Measurements from ENCODE around the gene ALDOC.

ALDOC gene

DNA sequence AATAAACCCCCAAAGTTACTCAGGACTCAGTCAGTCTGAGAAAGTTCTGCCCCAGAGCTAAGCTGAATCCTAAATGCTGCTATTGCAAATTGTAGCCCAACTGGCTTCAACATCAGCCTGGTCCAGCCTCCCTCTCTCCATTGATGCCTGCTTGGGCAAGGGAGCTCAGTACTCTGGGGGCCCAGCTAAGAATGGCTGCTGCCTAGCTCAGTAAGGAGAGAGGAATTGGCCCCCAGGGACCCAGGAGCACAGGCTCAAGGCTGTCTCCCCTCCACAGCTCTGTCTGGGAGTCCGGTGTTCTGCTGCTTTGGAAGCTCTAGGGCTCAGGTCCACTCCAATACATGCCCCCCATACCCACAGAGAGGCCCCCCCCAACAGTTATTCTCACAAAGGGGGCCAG is 25.8 kb downstream of the ALDOC start:
- TF ChIP-seq NFIC (IDR thresholded peaks at IDR 0.05) (no peak), CEBPB (IDR thresholded peaks at IDR 0.05) (no peak), EP300 (IDR thresholded peaks at IDR 0.05; ENCODE audit: borderline replicate concordance) (no peak), ZBTB7A (IDR thresholded peaks at IDR 0.05; ENCODE audit: low read depth) (no peak), RAD21 (IDR thresholded peaks at IDR 0.05; ENCODE audit: low read depth) (no peak), FOXM1 (IDR thresholded peaks at IDR 0.05; ENCODE audit: borderline replicate concordance, low read depth) (no peak), EGR1 (IDR thresholded peaks at IDR 0.05) (no peak), TAF1 (IDR thresholded peaks at IDR 0.05; ENCODE audit: low read depth) (no peak), TCF12 (IDR thresholded peaks at IDR 0.05; ENCODE audit: low read depth) (no peak), TEAD4 (IDR thresholded peaks at IDR 0.05) (no peak), YY1 (IDR thresholded peaks at IDR 0.05; ENCODE audit: low read depth) (no peak), CREB1 (IDR thresholded peaks at IDR 0.05; ENCODE audit: low read depth) (no peak)
- TF ChIP-seq, protein P1, sequence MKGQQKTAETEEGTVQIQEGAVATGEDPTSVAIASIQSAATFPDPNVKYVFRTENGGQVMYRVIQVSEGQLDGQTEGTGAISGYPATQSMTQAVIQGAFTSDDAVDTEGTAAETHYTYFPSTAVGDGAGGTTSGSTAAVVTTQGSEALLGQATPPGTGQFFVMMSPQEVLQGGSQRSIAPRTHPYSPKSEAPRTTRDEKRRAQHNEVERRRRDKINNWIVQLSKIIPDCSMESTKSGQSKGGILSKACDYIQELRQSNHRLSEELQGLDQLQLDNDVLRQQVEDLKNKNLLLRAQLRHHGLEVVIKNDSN (IDR thresholded peaks at IDR 0.05): no peak
- TF ChIP-seq, protein P2, sequence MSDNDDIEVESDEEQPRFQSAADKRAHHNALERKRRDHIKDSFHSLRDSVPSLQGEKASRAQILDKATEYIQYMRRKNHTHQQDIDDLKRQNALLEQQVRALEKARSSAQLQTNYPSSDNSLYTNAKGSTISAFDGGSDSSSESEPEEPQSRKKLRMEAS (IDR thresholded peaks at IDR 0.05): no peak
- TF ChIP-seq, protein P3, sequence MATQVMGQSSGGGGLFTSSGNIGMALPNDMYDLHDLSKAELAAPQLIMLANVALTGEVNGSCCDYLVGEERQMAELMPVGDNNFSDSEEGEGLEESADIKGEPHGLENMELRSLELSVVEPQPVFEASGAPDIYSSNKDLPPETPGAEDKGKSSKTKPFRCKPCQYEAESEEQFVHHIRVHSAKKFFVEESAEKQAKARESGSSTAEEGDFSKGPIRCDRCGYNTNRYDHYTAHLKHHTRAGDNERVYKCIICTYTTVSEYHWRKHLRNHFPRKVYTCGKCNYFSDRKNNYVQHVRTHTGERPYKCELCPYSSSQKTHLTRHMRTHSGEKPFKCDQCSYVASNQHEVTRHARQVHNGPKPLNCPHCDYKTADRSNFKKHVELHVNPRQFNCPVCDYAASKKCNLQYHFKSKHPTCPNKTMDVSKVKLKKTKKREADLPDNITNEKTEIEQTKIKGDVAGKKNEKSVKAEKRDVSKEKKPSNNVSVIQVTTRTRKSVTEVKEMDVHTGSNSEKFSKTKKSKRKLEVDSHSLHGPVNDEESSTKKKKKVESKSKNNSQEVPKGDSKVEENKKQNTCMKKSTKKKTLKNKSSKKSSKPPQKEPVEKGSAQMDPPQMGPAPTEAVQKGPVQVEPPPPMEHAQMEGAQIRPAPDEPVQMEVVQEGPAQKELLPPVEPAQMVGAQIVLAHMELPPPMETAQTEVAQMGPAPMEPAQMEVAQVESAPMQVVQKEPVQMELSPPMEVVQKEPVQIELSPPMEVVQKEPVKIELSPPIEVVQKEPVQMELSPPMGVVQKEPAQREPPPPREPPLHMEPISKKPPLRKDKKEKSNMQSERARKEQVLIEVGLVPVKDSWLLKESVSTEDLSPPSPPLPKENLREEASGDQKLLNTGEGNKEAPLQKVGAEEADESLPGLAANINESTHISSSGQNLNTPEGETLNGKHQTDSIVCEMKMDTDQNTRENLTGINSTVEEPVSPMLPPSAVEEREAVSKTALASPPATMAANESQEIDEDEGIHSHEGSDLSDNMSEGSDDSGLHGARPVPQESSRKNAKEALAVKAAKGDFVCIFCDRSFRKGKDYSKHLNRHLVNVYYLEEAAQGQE (IDR thresholded peaks at IDR 0.05; ENCODE audit: low read depth): no peak

DNA sequence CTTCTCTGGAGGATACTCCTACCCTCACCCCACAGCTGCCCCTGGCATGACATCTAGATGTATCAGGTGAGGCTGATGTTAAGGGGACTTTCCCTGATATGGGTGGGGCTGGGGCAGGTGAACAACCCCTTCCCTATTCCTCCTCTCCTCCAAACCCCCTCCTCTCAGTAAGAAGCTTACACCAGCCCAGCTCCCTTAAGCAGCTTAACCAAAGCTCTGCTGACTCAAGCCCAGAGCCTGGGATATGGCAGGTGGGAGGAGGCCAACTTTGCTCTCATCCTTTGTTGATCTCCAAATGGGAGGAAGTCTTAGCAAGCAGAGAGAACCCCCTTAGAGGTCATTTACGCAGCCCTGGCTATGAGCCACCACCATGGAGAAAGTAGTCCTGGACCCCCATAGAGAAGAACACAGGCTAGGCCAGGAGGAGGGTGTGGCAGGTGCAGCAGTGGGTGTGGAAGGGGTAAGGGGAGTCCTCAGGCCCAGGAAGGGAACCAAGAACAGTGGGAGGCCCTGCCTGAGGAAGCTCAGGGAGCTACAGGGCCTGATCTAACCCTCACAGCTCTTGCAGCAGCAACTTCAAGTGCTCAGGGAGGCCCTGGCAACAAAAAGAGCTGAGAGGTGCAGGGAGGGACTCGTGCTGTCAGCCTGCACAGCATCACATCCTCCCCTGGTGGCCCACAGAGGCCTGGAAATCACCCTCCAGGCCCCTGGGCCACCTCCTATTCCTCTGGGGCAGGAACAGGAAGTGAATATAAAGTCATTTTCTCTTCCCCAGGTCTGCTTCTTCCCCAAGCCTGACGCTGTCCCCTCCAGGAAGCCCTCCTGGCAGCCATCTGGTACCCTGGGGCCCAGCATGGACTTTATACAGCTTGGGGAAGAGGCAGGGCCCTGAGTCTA is 27.2 kb downstream of the ALDOC start:
- TF ChIP-seq NFIC (IDR thresholded peaks at IDR 0.05) (no peak), EGR1 (IDR thresholded peaks at IDR 0.05) (no peak), TEAD4 (IDR thresholded peaks at IDR 0.05) (no peak), CREB1 (IDR thresholded peaks at IDR 0.05; ENCODE audit: low read depth) (no peak), ZBTB7A (IDR thresholded peaks at IDR 0.05; ENCODE audit: low read depth) (no peak), CEBPB (IDR thresholded peaks at IDR 0.05) (no peak), YY1 (IDR thresholded peaks at IDR 0.05; ENCODE audit: low read depth) (no peak), FOXM1 (IDR thresholded peaks at IDR 0.05; ENCODE audit: borderline replicate concordance, low read depth) (no peak), EP300 (IDR thresholded peaks at IDR 0.05; ENCODE audit: borderline replicate concordance) (no peak), RAD21 (IDR thresholded peaks at IDR 0.05; ENCODE audit: low read depth) (no peak), TAF1 (IDR thresholded peaks at IDR 0.05; ENCODE audit: low read depth) (no peak), TCF12 (IDR thresholded peaks at IDR 0.05; ENCODE audit: low read depth) (no peak)
- TF ChIP-seq, protein P1 (IDR thresholded peaks at IDR 0.05): no peak
- TF ChIP-seq, protein P2 (IDR thresholded peaks at IDR 0.05): no peak
- TF ChIP-seq, protein P3 (IDR thresholded peaks at IDR 0.05; ENCODE audit: low read depth): no peak

DNA sequence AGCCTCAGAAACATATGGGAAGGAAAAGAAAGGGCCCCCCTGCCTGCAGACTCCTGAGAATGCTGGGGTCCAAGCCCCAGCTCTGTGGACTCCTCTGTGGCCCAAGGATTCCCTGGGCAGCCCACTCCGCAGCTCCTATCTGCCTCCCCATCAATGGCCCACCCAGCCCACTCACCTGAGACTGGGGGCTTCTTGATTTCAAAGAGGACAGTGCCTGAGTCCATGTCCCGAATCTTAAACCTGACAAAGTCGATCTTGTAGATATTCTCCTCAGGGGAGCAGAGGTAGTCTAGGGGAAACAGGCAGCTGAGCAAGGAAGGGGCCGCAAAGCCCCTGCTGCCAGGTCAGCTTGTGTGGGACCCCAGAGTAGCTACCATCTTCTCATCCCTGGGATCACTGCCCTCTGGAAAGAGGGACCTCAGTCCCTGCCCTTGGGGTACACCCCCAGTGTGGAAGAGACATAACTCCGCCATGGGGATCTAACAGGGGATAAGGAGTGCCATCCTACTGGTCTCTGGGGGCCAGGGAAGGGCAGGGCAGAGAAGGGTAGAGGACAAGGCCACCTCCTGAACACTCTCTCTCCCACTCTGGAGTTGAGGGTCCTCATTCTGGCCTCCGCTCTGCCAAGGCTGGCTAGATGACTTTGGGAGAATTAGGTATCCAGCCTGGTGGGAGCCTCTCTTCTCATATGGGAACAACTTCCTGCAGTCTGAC is 28.1 kb downstream of the ALDOC start:
- TF ChIP-seq RAD21 (IDR thresholded peaks at IDR 0.05; ENCODE audit: low read depth) (no peak), FOXM1 (IDR thresholded peaks at IDR 0.05; ENCODE audit: borderline replicate concordance, low read depth) (no peak), TAF1 (IDR thresholded peaks at IDR 0.05; ENCODE audit: low read depth) (no peak), TEAD4 (IDR thresholded peaks at IDR 0.05) (no peak), CREB1 (IDR thresholded peaks at IDR 0.05; ENCODE audit: low read depth) (no peak), EGR1 (IDR thresholded peaks at IDR 0.05) (no peak), EP300 (IDR thresholded peaks at IDR 0.05; ENCODE audit: borderline replicate concordance) (no peak), YY1 (IDR thresholded peaks at IDR 0.05; ENCODE audit: low read depth) (no peak), ZBTB7A (IDR thresholded peaks at IDR 0.05; ENCODE audit: low read depth) (no peak), CEBPB (IDR thresholded peaks at IDR 0.05) (no peak), NFIC (IDR thresholded peaks at IDR 0.05) (no peak), TCF12 (IDR thresholded peaks at IDR 0.05; ENCODE audit: low read depth) (no peak)
- TF ChIP-seq, protein P2 (IDR thresholded peaks at IDR 0.05): no peak
- TF ChIP-seq, protein P1 (IDR thresholded peaks at IDR 0.05): no peak
- TF ChIP-seq, protein P3 (IDR thresholded peaks at IDR 0.05; ENCODE audit: low read depth): no peak
